ENCODE measurements around the gene TMSB10.

TMSB10 gene

DNA sequence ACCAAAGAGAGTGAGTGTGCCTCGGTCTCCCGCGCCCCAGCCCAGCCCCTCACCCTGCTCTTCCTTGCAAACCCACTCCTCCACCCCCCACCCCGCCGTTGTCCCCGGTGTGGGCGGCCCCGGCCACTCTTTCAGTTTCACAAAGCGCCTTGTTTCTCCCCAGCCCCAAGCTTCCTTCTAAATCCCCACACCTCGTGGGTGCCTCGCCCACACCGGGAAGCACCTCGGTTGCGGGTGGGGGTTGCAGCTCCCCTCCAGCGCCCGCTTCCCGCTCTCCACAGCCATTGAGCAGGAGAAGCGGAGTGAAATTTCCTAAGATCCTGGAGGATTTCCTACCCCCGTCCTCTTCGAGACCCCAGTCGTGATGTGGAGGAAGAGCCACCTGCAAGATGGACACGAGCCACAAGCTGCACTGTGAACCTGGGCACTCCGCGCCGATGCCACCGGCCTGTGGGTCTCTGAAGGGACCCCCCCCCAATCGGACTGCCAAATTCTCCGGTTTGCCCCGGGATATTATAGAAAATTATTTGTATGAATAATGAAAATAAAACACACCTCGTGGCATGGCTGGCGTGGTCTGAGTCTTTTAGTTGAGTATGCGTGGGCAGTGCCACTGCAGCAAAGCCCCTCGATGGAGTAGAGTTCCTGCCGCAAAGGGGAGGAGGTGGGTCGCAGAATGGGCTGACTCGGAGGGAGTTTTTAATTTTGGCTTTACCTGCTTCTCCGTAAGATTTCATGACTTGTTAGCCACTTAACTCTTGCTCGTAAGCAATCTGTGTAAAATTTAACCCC lies 848 bp downstream of the TMSB10 start:
- TF ChIP-seq GATA3 (IDR thresholded peaks at IDR 0.05; ENCODE audit: low read depth, low read length) = no peak

DNA sequence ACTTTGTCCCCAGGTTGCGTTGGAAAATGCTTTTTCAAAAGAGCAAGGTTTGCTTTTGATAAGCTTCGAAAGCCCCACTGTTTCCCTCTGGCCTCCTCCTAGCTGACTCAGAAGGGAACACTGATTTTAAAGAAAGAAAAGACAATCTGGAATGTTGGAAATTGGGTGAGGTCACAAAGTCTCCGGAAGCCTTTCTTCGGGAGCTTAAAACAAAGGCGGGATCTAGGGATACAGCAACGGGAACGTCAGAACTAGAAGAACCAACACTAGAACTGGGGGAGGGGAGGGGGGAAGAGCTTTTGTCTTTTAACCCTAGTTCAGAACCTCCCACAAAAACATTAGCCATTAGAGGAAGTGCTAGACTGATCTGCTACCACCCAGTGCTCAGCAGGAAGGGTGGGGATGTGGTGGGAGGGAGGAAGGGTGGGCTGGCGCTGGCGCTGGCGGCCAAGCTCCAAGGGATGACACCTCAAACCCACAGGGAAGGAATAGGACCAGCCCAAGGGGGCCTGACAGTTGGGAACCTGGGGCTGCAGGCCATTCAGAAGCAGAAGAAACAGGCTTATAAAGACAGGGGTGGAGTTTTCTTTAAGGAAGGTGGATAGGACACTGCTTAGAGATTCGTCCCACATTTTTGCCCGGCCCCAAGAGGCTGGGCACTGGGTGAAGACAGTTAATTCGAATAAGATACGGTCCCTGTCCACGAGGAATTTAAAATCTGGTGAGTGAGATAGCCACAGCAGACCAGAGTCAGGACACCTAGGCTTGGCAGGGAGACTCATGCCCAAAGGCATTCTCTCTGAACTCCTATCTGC lies 1.7 kb downstream of the TMSB10 start:
- TF ChIP-seq GATA2 (IDR thresholded peaks at IDR 0.05; ENCODE audit: low read depth, low read length) = no peak
- TF ChIP-seq GATA3 (IDR thresholded peaks at IDR 0.05; ENCODE audit: low read depth, low read length) = no peak

DNA sequence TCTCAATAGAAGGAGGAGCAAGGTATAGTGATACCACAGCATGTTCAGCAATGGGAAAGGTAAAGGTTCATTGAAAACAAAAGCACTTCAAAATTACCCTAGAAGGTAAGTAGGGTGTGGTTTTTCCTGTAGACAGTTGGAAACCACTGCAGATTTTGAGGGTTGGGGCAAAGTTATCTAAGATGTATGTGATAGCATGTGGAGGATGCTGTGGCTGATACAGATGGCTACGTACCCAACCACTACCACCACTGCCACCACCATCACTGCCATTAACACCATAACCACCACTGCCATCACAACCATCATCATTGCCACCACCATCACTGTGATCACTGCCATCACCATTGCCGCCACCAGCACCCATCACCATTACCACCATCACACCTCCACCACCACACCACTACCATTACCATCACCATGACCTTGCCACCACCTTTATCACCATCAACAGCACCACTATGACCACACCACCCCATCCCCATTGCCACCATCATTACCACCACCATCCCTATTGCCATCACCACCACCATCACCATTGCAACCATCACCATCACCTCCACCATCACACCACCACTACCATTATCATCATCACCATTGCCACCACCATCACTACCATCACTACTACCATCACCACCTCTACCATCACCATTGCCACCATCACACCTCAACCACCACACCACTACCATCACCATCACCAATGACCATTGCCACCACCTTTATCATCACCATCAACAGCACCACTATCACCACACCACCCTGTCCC lies 3.7 kb downstream of the TMSB10 start:
- TF ChIP-seq GATA3 (IDR thresholded peaks at IDR 0.05; ENCODE audit: low read depth, low read length) (no peak), GATA2 (IDR thresholded peaks at IDR 0.05; ENCODE audit: low read depth, low read length) (no peak)

DNA sequence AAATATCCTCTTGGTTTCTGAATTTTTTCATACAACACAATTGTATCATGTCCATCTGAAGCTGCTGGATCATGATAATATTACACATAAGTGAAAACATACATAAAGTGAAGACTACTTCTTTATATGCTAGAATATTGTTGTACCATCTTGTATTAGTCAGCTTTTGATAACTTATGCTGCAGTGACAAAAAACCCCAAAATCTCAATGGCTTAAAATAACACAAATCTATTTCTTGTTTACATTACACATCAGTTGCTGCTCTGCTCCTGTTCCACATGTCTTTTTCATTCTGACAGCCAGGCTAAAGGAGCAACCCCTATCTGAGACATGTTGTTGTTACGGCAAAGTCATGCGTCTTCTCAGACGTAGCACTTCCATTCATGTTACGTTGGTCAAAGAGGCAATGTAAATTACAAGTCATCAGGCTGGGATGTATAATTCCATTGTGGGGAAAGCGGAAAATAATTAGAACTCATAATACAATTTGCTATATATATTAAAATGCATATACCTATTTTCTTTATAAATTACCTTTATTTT lies 5.8 kb downstream of the TMSB10 start:
- TF ChIP-seq GATA2 (IDR thresholded peaks at IDR 0.05; ENCODE audit: low read depth, low read length) (no peak), GATA3 (IDR thresholded peaks at IDR 0.05; ENCODE audit: low read depth, low read length) (no peak)

DNA sequence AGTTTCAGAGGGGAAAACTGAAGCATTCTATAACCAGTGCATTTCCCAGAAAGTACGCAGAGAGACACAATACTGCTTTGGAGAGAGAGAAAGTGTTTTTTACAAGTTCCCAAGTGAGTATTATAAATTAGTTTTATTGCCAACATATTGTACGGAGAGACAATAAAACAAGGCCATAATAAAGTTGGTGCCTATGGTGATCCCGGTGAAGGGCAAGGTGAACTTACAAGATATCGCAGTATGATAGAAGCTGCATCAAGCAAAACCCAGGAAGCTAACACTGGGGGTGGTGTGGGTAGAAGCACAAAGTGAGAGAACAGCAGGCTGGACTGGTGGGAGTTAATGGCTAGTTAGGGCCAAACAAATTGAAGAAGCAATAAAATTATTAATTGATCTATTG lies 7.5 kb downstream of the TMSB10 start:
- TF ChIP-seq GATA3 (IDR thresholded peaks at IDR 0.05; ENCODE audit: low read depth, low read length) (no peak), GATA2 (IDR thresholded peaks at IDR 0.05; ENCODE audit: low read depth, low read length) (no peak)

DNA sequence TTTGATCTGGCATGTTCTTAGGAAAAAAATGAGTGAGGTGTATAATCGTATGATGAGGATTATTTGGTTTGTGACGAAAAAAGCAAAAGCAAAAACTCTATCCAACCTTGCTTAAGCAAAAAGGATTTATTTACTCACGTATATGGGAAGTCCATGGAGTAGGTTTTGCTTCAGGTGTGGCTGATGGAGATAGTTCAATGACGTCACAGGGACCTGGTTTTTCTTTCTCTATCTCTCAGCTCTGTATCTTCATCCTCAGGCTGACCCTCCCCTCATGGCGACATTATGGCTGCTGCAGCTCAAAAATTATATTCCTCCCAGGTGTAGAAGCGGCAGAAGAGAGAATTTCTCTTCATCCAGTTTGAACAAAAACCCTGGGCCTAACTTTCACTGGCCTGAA lies 8.9 kb downstream of the TMSB10 start:
- TF ChIP-seq GATA2 (IDR thresholded peaks at IDR 0.05; ENCODE audit: low read depth, low read length) (no peak), GATA3 (IDR thresholded peaks at IDR 0.05; ENCODE audit: low read depth, low read length) (no peak)

DNA sequence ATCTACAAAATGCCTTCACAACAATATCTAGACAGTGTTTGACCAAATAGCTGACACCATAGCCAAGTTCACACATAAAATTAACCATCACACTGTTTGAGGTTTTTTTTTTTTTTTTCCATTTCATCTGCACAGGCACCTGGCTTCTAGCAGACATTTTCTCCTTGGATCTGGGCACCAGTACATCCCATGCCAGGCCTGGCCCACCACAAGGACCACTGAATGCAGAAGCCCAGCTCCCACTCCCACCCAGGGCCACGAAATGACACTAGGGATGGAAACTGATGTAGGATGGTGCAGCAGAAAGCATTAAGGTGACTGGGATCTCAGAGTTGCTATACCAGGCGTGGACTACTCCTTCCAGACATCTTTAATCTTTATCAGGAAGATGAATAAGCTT lies 13.0 kb downstream of the TMSB10 start:
- TF ChIP-seq GATA2 (IDR thresholded peaks at IDR 0.05; ENCODE audit: low read depth, low read length) = no peak
- no peak for TF ChIP-seq GATA3 (IDR thresholded peaks at IDR 0.05; ENCODE audit: low read depth, low read length)

DNA sequence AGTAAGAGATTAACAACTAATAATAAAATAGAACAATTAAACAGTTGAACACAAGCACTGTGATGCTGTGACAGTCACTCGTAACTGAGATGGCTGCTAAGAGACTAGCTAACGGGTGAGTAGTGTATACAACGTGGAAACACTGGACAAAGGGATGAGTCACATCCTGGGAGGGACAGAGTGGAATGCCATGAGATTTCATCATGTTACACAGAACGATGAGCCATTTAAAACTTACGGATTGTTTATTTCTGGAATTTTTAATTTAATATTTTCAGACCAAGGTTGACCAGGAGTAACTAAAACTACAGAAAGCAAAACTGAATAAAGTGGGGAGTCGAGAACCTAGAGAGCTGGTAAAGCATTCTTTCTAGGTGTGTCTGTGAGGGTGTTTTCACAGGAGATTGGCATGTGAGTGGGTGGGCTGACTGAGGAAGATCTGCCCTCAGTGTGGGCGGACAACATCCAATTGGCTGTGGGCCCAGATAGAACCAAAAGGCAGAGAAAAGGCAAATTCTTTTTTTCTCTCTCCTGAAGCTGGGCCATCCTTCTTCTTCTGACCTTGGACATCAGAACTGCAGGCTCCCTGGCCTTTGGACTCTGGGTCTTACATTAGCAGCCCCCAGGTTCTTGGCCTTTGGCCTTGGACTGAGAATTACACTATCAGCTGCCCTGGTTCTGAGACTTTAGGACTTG lies 14.6 kb downstream of the TMSB10 start:
- TF ChIP-seq GATA2 (IDR thresholded peaks at IDR 0.05; ENCODE audit: low read depth, low read length) (no peak), GATA3 (IDR thresholded peaks at IDR 0.05; ENCODE audit: low read depth, low read length) (no peak)

DNA sequence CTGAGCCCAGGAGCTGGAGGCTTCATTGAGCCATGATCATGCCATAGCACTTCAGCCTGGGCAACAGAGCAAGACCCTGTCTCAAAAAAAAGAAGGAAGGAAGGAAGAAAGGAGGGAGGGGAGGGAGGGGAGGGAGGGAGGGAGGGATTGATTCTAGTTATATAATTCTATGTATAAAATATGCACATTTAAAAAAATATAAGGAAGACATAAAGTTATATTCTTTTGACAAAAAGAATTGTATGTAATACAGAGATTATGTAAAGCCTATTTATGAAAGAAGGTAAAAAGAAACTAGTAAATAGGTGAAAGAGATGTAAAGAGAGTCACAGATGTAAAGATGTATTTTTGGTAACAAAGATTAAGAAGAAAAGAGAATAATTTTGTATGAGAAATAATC lies 17.6 kb downstream of the TMSB10 start:
- TF ChIP-seq GATA2 (IDR thresholded peaks at IDR 0.05; ENCODE audit: low read depth, low read length) = no peak
- no peak for TF ChIP-seq GATA3 (IDR thresholded peaks at IDR 0.05; ENCODE audit: low read depth, low read length)

DNA sequence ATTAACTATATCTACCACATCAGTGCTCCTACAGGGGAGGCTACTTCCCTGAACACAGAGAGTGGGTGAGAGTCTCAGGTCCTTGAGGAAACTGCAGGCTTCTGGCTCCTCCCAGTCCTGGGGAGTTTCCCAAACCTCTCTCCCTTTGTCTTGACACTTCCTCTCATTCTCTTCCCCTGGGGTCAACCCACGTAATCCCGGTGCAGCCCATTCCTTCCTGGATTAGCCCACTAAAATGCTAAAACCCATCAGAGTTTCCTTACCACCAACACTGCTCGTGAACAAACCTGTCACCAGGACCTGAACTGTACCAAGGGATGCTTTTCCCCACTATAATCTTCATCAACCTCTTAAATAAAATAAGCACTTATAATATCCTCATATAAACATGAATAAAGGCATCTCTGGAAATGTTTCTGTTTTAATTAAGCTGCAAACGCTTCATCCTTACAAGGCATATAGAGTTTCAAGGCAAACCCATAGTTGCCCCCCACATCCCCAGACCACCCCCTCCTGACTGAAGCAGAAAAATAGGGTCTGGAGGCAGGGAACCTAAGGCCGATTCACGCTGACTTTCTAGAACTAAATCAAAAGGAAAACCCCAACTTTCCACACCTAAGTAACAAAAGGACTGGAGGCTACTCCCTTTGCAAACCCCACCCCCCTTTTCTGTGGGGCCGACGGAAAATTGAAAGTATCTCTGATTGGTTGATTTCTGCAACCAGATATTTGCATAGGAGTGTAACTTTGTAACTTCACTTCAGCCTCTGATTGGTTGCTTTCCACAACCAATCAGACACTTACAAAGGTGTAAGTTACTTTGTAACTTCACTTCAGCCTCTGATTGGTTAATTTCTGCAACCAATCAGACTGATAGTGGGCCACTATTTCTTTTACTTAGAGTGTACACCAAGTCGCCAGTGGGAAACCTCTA lies 19.0 kb downstream of the TMSB10 start:
- TF ChIP-seq GATA3 (IDR thresholded peaks at IDR 0.05; ENCODE audit: low read depth, low read length) = no peak
- no peak for TF ChIP-seq GATA2 (IDR thresholded peaks at IDR 0.05; ENCODE audit: low read depth, low read length)

DNA sequence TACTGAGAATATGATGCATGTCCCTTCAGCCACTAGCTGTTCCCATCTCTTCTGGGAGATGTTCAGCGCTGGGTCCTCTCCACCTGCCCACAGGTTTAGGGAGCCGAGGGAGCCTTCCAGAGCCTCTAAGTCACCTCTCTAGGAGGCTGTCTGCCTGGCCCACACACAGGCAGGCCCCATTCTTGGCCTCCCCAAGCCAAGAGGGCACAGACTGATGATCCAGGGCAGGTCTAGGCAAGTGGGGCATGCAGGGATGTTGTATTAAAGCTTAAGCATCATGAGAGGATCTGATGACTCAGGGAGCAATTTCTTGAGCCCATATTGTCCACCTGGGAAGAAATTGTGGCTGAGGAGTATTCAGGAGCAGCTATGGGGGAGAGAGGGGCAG lies 19.9 kb downstream of the TMSB10 start:
- TF ChIP-seq GATA2 (IDR thresholded peaks at IDR 0.05; ENCODE audit: low read depth, low read length) = no peak
- TF ChIP-seq GATA3 (IDR thresholded peaks at IDR 0.05; ENCODE audit: low read depth, low read length) = no peak

DNA sequence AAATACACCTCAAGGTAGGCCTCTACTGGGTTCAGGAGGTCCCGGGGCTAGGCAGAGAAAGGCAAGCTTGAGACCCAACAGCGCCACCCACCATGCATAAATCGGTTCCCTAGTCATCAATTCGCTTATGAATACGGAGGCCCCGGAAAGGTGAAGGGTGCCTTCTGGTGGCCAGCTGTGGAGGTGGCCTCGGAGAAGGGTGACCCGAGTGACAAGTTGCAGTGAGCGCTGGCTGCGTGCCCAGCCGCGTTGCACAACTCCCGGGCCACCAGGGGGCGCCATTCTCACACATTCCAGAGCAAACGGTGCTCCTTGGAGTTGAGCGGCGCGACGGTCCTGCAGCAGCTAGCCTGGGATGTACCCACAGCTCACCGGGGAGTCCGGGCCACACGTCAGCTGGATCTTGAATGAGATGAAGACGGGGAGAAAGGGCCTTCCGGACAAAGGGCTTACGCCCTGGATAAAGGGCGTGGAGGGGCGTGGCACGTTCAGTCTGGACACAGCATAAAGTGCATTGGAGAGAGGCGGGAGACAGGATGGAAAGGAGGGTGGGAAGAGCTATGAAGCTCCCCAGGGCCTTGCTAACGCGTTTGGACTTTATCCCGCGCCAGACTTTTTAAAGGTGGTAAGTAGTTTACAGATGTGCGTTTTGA lies 20.4 kb downstream of the TMSB10 start:
- TF ChIP-seq GATA2 (IDR thresholded peaks at IDR 0.05; ENCODE audit: low read depth, low read length) = no peak
- TF ChIP-seq GATA3 (IDR thresholded peaks at IDR 0.05; ENCODE audit: low read depth, low read length) = no peak

All from SH-SY5Y (cell line).